NCI-H1092 (cell line): ENCODE results near the gene TOM1L1.

ENCODE experiments used
- DNase-seq: peaks from one replicate; lab custom pipeline; 2025; lab: John Stamatoyannopoulos, UW

The TOM1L1 gene

DNA sequence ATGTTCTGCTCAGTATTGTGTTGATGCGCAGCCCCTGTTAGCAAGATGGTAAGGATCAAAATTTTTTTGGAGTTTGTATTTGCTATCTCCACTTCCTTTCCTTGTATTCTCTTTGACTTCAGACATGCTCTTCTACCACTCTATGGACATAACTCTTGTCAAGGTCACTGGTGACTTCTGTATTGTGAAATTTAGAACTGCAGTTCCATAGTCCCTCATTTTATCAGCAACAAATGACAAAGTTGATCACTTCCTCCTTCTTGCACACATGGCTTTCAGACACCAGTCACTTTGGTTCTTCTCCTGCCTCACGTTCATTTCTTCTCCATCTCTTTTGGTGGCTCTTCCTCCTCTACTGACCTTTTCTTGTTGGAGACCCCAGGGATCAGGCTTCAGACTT is 46.7 kb downstream of the TOM1L1 start:
- no peak for DNase-seq

DNA sequence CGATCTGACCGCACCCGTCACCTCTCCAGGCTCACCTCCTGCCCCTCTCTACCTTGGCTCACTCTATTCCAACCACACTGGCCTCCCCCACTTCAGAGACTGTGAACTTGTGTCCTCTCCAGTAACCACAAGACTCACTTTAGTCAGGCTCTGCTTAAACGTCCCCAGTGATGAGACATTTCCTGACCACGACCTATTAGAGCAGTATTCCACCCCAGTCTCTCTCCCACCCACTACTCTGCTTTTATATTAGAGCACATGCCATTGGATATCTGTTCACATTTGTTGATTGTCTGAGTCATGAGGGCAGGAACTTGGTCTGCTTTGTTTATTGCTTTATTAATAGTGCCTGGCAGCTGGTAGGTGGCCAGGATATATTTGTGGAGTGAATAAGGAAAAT is 47.7 kb downstream of the TOM1L1 start:
- no peak for DNase-seq

DNA sequence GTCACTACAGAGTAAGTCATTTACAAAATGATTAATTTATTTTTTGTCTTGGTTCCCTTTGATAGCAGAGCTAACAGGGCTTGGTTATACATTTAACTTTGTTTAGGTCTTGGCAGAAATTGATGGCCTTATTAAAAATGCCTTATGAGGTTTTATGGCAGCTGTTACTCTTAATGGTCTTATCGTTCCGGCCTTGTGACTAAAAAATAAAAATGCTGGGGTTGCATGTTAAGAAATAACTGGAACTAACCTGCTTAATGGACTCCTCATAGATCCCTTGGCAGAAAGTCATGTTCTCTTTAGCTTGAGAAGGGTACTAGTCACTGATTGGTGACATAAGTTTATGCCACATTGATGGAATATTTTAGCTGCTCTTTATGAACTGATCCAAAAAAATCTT is 49.5 kb downstream of the TOM1L1 start:
- no peak for DNase-seq

DNA sequence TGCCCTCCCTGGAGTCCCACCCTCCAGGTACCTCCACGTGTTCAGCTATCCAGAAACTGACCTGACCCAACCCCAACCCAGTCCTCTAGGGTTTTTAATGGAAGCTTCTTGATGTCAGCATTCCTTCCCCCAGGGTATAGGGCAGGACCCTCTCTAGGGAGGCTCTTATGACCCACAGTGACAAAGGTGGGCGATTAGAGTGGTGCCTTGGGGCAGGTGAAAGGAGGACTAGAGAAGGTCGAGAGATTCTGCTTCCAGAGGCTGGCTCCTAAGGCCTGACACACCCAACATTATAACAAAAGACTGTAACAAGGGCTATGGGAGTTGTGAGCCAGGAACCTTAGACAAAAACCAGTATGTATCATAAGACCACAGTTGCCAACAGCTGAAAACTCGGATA is 50.6 kb downstream of the TOM1L1 start:
- no peak for DNase-seq

DNA sequence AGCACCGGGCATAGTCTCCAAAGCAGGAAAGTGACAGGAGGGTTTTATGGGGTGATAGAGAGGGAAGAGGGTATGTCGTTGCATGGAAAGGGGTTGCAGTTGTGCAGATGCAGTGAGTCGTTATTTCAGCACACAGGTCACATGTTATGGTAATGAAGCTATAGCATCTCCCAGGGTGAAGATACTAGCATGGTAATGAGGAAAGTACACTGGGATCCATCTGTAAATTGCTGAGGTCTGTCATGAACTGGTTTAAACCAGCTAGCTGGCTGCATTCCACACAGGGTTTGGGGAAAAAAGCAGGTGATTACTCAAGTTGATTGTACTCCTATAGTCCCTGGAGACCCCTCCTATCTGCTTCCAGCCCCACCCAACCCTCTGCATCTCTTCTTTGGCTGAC is 56.1 kb downstream of the TOM1L1 start:
- no peak for DNase-seq

DNA sequence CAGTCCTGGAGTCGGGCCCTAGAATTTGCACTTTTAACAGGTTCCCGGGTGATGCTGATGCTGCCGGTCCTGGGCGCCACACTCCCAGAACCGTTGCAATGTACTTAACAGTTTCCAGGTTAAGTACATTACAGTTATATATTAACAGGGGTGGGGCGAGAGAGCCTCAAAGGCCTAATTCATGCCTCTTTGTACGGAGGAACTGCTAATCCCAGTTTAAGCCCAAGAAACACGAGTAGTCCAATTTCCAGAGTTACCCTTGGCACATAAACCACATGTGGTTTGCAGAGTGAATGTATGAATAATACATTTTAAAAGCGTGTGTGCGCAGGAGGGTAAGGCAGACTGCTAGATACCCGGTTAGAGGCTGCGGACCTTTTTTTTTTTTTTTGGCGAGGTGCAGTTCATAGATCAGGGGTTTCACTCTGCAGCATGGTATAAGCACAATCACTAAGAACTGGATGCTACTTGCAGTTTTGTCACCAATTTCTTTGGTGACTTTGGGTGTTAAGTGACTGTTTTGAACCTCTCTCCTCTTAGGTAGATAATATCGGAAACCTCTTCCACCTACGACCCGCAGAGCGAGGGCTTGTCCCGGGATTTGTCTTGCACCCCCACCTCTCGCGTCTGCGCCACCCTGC is 67.1 kb downstream of the TOM1L1 start:
- no peak for DNase-seq

DNA sequence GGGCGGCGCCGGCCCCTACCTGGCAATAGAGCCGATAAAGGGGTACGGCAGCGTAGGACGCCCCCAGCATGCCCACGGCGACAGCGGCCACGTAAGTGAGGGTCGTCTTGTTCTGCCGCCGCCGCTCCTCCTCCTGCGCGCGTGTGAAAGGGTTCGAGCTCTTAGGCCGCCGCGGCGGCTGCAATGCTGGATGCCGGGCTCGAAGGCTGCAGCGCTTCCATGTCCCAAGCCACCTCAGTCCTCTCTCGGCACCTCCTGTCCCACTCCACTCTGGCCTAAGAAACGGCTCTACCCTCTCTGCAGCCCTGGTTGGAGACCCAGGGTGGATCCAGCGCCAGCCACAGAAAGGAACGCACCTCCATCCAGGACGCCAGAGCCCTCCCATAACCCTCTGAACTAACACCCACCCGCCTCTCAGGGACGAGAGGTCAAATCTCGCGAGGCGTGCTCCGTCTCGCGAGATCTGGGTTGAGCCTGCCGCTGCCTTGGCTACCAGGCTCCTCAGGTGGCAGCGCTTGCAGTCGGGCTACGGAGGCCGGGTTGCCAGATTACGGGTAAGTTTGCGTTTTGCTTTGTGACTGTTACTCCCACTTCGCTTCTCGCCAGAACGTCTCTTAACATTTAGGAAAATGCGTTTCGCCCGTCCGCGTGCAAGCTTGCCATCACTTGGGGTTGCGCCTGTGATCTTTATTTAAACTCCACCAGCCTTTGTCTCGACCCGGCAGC is 67.8 kb downstream of the TOM1L1 start, which contains the start of the genes COX11 and STXBP4:
COX11 (minus strand) TSS at position 393 of the 726 bp plus-strand sequence; CDS start at position 385, 8 bp downstream.
STXBP4 (plus strand) TSS at position 504 of the 726 bp plus-strand sequence. CDS start 17,455 bp downstream, outside the sequence.
- DNase-seq, result peak; percentile 97

DNA sequence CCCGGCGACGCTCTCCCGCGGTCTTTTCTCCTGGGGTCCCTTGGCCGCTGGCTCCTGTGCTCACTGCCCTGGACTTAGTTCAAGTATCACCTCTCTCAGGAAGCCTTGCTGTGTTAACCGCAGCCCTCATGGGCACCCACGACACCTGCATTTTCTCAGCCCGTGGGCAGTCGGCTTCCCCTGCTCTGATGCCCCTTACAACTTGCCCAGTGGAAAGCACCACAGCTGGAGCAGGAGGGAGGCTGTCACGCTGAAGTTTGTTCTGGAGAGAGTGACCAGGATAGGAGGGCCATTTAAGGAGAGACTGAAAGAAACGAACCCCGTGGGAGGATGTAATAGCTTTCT is 68.3 kb downstream of the TOM1L1 start:
- no peak for DNase-seq

DNA sequence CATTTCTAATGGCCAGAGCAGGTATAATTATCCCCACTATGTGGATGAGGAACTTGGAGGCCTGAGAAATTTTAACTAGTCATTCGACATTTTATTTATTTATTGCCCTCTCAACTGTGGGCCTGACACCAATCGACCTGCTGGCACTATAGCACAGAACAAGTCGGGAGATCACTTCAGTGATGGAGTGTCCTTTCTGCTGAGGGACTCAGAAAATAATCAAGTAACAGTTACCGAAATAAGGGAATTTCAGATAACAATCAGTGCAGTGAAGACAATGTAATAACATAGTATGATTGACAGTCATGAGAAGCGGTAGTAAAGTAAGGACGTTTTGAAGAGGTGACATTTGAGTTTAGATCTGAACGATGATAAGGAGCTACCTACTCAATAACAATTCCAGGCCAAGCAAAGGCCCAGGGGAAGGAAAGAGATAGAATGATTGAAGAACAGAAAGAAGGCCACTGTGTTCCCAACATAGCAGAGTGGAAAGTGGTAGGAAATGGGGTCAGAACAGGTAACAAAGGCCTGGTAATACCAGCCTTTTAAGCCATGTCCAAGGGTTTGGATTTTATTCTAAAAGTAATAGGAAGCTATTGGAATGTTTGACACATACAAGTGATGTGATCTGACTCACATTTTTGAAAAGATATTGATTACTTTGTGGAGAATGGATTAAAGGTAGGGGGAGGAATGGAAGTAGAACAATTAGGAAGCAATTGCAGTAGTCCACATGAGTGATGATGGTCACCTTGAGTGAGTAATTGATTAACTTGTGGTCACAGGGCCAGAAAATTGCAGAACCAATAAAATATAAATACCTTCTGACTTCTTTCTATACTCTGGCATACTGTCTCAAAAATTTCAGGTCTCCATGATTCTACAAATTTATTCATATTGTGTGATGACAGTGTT is 69.3 kb downstream of the TOM1L1 start:
- DNase-seq, result no peak

DNA sequence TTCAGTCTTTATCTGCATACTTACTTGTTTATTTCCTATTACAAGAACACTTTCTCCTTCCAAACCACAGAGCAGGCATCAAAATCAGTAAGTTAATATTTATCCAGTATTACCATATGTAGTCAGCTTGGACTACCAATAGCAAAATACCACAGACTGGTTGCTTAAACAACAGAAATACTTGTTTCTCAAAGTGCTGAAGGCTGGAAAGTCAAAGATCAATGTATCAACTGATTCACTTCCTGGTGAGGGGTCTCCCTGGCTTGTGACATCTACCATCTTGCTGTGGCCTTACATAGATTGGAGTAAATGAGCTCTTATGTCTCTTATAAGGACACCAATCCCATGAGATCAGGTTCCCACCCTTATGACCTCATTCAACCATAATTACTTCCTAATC is 70.5 kb downstream of the TOM1L1 start:
- DNase-seq, result no peak

DNA sequence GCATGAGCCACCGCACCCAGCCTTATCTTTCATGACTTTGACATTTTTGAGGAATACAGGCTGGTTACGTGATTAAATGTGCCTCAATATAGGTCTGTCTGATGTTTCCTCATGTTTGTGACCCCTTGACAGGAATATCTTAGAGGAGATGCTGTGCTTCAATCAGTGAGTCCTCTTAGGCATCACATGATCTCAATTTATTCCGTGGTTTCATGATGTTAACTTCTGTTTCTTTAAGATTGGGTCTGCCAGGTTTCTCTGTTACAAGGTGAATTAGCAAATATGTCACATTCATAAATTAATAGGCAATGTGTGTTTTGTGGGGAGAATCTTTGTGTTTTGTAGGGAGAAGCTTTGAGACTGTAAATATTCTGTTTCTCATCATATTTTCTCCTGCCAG is 71.2 kb downstream of the TOM1L1 start:
- DNase-seq, result no peak

DNA sequence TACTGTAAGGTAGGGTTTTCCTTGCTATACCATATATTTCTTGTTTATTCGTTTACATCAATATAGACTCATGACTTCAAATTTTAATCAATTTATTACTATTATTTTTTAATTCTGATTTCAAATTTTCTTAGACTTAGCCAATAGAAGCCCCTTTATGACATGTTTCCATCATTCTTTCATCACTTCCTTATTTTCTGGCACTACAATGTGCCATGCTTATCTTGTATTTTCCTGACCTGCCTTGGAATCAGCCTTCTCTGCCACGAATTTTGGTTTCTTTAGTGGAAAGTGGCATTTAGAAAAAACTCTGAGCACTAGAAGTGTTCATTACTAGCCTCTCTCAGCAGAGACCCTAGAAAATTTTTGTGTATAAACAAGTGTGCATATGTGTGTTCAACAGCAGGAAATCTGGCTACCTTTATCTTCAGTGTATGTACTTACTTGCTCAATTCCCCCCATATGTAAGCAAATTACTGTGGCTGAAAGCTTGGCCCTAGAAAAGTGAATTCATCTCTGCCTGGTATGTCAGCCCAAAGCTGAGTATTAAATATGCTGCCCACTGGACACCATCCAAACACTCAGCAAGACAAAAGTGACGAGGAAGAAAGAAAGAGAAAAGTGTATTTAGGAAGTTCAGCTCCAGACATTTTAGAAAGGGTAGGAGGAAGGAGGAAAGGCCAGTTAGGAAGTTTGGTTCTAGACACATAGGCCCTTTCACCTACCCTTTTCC is 71.9 kb downstream of the TOM1L1 start:
- DNase-seq, result no peak

DNA sequence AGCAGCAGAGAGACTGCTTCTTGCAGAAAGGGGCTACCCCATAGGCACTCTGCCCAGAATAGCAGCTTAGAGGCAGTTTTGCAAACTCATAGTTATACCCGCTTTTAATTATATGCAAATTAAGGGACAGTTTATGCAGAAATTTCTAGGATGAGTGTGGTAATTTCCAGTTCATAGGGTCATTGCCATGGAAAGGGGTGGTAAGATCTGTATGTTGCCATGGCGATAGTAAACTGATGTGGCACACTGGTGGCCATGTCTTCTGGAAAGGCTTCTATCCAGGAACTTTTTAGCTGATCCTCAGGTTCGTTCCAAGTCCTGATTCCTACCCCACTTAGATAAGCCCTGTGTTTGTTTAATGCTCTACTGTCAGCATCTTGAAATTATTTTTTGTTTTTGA is 74.1 kb downstream of the TOM1L1 start:
- no peak for DNase-seq

DNA sequence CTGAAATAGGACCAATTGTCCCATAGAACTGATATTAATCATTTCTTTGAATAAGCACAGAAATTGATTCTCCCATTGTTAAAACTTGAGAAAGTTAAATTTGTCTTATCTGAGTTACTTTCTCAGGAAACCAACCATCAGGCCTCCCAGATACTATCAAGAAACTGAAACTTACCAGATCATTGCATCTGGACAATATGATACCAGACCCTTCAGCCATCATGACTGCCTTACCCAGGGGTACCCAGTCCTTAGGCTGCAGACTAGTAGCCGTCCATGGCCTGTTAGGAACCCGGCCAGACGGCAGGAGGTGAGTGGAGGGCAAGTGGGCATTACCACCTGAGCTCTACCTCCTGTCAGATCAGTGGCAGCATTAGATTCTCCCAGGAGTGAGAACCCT is 75.7 kb downstream of the TOM1L1 start:
- DNase-seq, result no peak

DNA sequence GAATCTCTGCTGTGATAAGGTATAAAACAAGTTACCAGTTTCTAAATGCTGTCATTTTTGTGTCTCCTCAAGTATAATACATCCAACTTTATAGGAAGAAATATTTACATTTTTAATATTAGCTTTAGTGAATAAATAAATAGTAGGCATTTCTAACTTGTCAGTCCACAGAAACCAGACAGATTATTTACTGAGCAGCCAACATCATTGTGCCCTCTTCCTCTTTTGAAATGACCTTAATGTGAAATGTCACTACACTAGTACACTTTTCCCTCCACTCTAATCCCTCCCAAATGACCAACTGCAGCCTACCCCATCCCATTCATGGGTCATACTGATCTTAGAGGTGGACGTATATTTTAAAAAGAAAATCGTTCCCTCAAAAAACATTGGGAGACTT is 77.1 kb downstream of the TOM1L1 start:
- DNase-seq, result no peak

DNA sequence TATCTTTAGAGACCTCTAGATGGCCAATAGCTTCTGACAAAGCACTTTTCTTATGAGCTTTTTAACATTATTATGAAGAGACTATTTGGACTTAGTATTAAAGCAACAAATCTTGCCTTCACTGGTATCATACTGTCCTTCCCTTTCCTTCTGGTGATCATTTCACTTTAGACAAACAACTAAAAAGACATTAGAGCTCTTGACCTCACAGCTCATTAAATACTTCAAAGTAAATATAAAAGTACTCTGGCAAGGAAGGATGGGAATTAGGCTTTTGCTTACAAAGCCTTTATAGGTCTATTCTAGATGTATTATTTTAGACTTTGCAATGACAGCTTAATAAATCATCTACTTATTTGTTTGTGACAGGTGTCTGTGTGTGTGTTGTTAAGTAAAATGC is 79.0 kb downstream of the TOM1L1 start:
- no peak for DNase-seq

DNA sequence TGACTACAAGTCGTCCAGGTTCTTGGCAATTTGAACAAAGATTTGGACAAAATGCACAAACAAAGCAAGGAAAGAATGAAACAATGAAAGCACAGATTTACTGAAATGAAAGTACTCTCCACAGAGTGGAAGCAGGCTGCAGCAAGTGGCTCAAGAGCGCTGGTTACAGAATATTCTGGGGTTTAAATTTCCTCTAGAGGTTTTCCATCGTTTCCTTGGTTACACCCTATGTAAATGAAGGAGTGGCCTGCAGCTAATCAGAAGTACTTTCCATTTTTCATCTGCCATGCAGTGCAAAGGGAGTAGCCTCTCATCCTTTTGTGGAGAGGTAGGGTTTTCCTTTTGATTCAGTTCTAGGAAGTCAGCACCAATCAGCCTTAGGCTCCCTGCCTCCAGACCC is 79.7 kb downstream of the TOM1L1 start:
- no peak for DNase-seq

DNA sequence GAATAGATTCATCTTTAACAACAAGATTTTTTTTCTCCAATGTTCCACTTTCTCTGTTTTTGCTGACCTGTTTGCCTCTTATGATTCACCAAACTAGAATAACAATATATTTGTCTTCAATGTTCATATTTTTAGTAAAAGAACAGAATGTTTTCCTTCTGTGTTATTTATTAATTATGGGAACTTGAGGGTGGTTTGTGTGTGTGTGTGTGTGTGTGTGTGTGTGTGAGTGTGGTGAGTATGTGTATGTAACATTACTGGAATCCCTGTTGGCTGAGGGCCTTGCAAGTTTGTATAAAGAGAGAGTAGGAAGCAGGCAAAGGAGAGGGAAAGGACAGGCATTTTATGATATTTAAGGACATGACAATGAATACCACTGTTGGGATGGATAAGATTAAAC is 81.7 kb downstream of the TOM1L1 start:
- no peak for DNase-seq

DNA sequence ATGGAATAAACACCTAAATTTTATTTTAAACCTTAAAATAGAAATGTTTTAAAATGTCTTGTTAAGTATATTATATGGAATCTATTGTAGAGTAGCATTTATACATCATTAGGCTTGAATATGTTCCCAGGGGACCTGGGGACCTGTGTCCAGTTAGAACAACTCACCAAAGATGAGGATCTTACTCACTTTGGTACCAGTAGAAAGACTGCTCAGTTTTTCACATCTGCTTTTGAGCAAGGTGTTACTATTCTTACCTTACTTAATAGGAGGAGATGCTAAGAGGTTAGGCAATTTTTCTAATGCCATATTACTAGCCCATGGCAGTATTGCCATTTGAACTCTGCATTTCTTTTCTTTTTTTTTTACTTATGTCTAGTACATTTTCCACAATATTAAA is 82.6 kb downstream of the TOM1L1 start:
- no peak for DNase-seq

DNA sequence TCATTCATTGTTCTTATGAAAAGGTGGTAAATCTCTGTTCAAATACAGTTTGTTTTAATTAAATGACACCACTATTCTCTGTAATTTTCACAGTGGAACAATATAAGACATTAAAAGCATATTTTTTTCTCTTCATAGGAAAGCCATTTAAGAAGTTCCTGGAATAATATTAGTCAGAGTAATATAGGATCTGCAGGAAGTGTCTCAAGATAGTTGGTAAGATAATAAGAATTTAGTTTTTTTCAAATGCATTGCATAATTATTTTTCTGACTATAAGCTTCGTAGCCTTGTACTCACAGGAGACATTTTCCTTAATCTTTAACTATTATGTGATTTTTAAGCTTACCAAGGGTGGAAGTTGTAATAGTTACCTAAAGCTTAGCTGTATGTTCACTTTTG is 84.8 kb downstream of the TOM1L1 start:
- no peak for DNase-seq

DNA sequence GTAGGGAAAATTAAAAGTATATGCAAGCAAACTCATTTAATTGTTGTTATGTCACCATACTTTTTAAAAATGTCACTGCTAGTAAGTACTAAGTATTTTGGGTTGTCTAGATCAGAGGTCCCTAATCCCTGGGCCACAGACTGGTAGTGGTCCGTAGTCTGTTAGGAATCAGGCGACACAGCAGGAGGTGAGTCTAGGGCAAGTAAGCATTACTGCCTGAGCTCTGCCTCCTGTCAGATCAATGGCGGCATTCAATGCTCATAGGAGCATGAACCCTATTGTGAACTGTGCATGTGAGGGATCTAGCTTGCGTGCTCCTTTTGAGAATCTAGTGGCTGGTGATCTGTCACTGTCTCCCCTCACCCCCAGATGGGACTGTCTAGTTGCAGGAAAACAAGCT is 89.5 kb downstream of the TOM1L1 start:
- no peak for DNase-seq

DNA sequence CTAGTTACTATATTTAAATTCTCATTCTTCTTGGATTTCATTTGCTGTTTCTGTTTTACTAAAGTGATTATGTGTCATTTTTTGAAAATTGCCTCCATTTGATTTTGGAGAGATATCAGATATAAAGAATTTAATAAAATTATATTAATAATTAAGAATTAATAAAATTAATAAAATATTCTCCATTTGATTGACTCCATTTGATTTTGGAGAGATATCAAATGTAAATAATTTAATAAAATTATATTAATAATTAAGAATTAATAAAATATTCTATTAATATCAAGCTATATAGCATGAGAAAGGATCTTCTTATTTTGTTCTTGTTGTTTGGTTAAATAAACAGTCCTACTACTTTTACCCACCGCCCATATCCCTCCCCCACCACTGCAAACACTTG is 90.9 kb downstream of the TOM1L1 start:
- no peak for DNase-seq
